Heart left ventricle (tissue), 16 donors: ENCODE results near the gene DYNLL1. TPM values are rescaled to one million over a fixed set of nuclear protein-coding genes. Genes with fewer than 3 reads are reported as not detected.
A peak's percentile ranks its signal among the peaks of the same experiment; 100 is the strongest.

Experiments used
- ATAC-seq, 4 donors: fragments of 200-7000 bp; cut with Tn5 transposase; one replicate each; pipeline ENCODE4 v1.9.1; 2020 to 2022; ENCODE audit warnings: moderate library complexity in 4 of 4, mild to moderate bottlenecking in 3 of 4, moderate number of reproducible peaks in 1 of 4
- DNase-seq, 5 donors: peaks; one replicate each; pipeline ENCODE4 v3.0.0-alpha.2; 2020
- H3K27ac ChIP-seq, 12 donors: fragments of 200-600 bp; sonication (generic) in 4 of 12; one replicate each; pipeline versions ENCODE4 v1.5.0 to v1.8.0; 2016 to 2022; ENCODE audit warnings: mild to moderate bottlenecking in 2 of 12
- H3K27me3 ChIP-seq, 9 donors: fragments of 200-600 bp; sonication (generic) in 2 of 9; one replicate each; pipeline versions ENCODE4 v1.5.1 to v1.8.0; 2016 to 2022; ENCODE audit warnings: mild to moderate bottlenecking in 3 of 9
- H3K36me3 ChIP-seq, 9 donors: fragments of 200-600 bp; sonication (generic) in 2 of 9; one replicate each; pipeline versions ENCODE4 v1.5.0 to v1.8.0; 2018 to 2022; ENCODE audit warnings: mild to moderate bottlenecking in 2 of 9
- H3K4me1 ChIP-seq, 12 donors: fragments of 200-600 bp; sonication (generic) in 4 of 12; one replicate each; pipeline versions ENCODE4 v1.5.0 to v1.8.0; 2016 to 2022; ENCODE audit warnings: mild to moderate bottlenecking in 3 of 12
- H3K4me3 ChIP-seq, 12 donors: fragments of 200-600 bp; sonication (generic) in 4 of 12; one replicate each; pipeline versions ENCODE4 v1.5.0 to v1.8.0; 2017 to 2022; ENCODE audit warnings: mild to moderate bottlenecking in 9 of 12, moderate library complexity in 4 of 12
- H3K9me3 ChIP-seq, 12 donors: fragments of 200-600 bp; sonication (generic) in 4 of 12; one replicate each; pipeline versions ENCODE4 v1.5.0 to v1.8.0; 2016 to 2022; ENCODE audit warnings: mild to moderate bottlenecking in 1 of 12
- CTCF ChIP-seq, 12 donors: fragments of 200-600 bp; sonication (generic) in 4 of 12; IDR thresholded peaks; one replicate each; pipeline versions ENCODE4 v1.5.0 to v1.8.0; 2018 to 2022; ENCODE audit warnings: antibody characterized with exemption in 12 of 12, mild to moderate bottlenecking in 5 of 12
- POLR2A ChIP-seq, 2 donors: fragments of 450-650 bp; IDR thresholded peaks; one replicate each; pipeline ENCODE4 v1.6.1; 2017; ENCODE audit warnings: antibody characterized with exemption in 2 of 2, mild to moderate bottlenecking in 2 of 2, moderate library complexity in 2 of 2
- WGBS, 4 donors: extraction: QIAGEN DNeasy Blood & Tissue Kit in 2 of 4; methylation state at CpG; one replicate each; pipeline versions ENCODE4 v1.1.5 to v1.1.7; 2013 to 2018; 5-methylcytosine and 5-hydroxymethylcytosine counted together
- intact Hi-C, 10 donors: fragments of 100-400 bp; cut with DNase I; formaldehyde crosslinking; loops; one replicate each; pipeline versions ENCODE4 v1.11.1 to v1.14.2; 2022
- polyA plus RNA-seq, 2 donors: library from polyadenylated mRNA; stranded (reverse); fragments of 200-250 nt; gene quantifications; one replicate each; pipeline ENCODE4 v1.2.3, GENCODE V29; 2013
- total RNA-seq, 9 donors: library from RNA; depleted of rRNA in 2 of 9; stranded (reverse); fragments of >200 nt in 2 of 9; fragmentation: NEBNext Ultra II Directional in 3 of 9; extraction: Animal tissue kit (Norgen Biotek cat#: 25700) in 3 of 9; gene quantifications; one replicate each; pipeline versions ENCODE4 v1.1.0 to v1.2.4, GENCODE V29; 2016 to 2023
- donor health status: ischemic (EF 13 %, LVEDD 7.1; RV severe dilation, severe dysfunction).
- donor health status: healthy with polysubstance abuse.
- donor health status: DM: no; HTN: yes; CAD: no.
- donor health status: DM: no; HTN: no; CAD: no.
- donor health status: ischemic (EF 25% LVEDD 6.9; RV normal size, moderate dysfunction).
- donor health status: ischemic (EF 25% LVEDD 5.7; RV mildly dilated, moderate dysfunction).
- donor health status: healthy.
- donor health status: DM: yes; HTN: yes; CAD: no.
- donor health status: ischemic (EF 35%, LVEDD 5.7; RV mildly dilated, moderate dysfunction).
- donor health status: nonischemic (EF 11% LVEDD 7.7; RV severe dilation, severe dysfunction).
- donor health status: DM: yes; HTN: yes; CAD: no.
- donor health status: PGD.
- donor health status: ischemic (EF 29% LVEDD 5.4; RV normal size, mild dysfunction).
- donor health status: nonischemic (EF 23%, LVEDD 6.1; RV moderate dilation, normal function).

The DYNLL1 gene
- total and polyA plus RNA-seq, 11 donors: 92.2 to 320 (median 148) TPM

DNA sequence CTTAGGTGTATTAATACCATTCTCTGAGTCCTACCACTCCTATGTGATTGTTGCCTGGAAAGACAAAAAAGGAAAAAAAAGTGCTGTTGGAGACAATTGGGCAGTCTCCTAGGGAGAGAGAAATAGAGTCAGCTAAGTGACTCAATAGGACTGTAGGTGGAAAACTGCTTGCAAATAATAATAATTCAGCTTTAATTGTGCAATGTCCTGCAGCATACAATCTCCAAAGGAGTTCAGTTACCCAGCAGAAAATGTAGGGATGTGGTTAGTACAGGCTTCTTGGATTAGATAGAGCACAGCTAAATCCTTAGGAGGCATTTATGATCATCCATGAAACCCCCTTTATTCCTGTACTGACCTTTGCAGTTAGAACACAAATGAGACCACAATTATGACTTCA lies 23.4 kb upstream of the DYNLL1 start:
- Histone ChIP-seq H3K4me1 (peaks cover 0 to 37% (median 15%) of the 10 kb centered on the region in 12 donors), H3K27me3 (no peaks in the 10 kb centered on the region), H3K4me3 (no peak overlapping the region), H3K9me3 (no peaks in the 10 kb centered on the region), H3K36me3 (peaks cover 0 to 2% (median under 1%) of the 10 kb centered on the region in 9 donors), H3K27ac (no peak overlapping the region)
- no peak for DNase-seq
- intact Hi-C loops: no loop called here
- TF ChIP-seq POLR2A (IDR thresholded peaks at IDR 0.05): no peak
- ATAC-seq: no peak

GRCh38 chr12:120473807-120474615 lies 21.9 kb upstream of the DYNLL1 start:
- DNase-seq (no peak), ATAC-seq (no peak)
- TF ChIP-seq CTCF (IDR thresholded peaks at IDR 0.05) (no peak), POLR2A (IDR thresholded peaks at IDR 0.05) (no peak)
- no peak overlapping the region for H3K4me3 ChIP-seq
- WGBS, 4 donors: 80 to 84% (median 82%) methylated on average over 6 of the region's 6 CpGs
- H3K9me3 ChIP-seq: no peaks in the 10 kb centered on the region
- H3K36me3 ChIP-seq: no peaks in the 10 kb centered on the region
- no peaks in the 10 kb centered on the region for H3K27me3 ChIP-seq
- no peak overlapping the region for H3K27ac ChIP-seq
- peaks cover 0 to 29% (median 7%) of the 10 kb centered on the region in 12 donors for H3K4me1 ChIP-seq
- intact Hi-C loops: no loop called here

DNA sequence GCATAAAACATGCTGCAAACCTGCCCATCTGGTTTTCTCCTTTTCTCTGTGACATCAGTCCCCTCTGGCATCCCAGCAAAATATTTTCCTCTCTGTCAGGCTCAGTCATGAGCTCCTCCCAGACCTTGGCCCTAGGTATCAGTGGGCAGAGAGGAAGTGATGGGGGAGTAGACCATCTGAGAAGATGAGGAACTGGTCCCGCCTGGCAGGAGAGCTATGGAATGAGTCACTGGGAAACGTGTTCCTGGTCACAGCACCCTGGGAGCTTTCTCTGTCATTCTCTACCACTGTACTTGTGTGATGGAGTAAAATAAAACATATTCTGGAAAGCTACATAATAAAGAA lies 21.3 kb upstream of the DYNLL1 start:
- no peaks in the 10 kb centered on the region for H3K9me3 ChIP-seq
- intact Hi-C loops: no loop called here
- WGBS, 4 donors: 34 to 53% (median 46%) methylated on average over 2 of the region's 2 CpGs
- no peak overlapping the region for H3K4me3 ChIP-seq
- TF ChIP-seq CTCF (IDR thresholded peaks at IDR 0.05) (no peak), POLR2A (IDR thresholded peaks at IDR 0.05) (no peak)
- H3K27me3 ChIP-seq: no peaks in the 10 kb centered on the region
- DNase-seq (no peak), ATAC-seq (no peak)
- H3K36me3 ChIP-seq: no peaks in the 10 kb centered on the region
- H3K27ac ChIP-seq: peak overlapping the region in 1 of 12 donors; percentile 12
- peaks cover 0 to 29% (median 7%) of the 10 kb centered on the region in 12 donors for H3K4me1 ChIP-seq

- intact Hi-C loops: no loop called here
- ATAC-seq (no peak), DNase-seq (no peak)
- H3K9me3 ChIP-seq: no peaks in the 10 kb centered on the region
- H3K36me3 ChIP-seq: no peaks in the 10 kb centered on the region
- H3K4me3 ChIP-seq: no peak overlapping the region
- TF ChIP-seq POLR2A (IDR thresholded peaks at IDR 0.05) (no peak), CTCF (IDR thresholded peaks at IDR 0.05) (no peak)
- H3K27ac ChIP-seq: no peak overlapping the region
- peaks cover 0 to 21% (median under 1%) of the 10 kb centered on the region in 12 donors for H3K4me1 ChIP-seq
- H3K27me3 ChIP-seq: no peaks in the 10 kb centered on the region
- 97 to 100% (median 100%) methylated on average over 1 of the region's 1 CpG for WGBS, 4 donors
Measured at GRCh38 chr12:120475643-120476042, 20.3 kb upstream of the DYNLL1 start.

DNA sequence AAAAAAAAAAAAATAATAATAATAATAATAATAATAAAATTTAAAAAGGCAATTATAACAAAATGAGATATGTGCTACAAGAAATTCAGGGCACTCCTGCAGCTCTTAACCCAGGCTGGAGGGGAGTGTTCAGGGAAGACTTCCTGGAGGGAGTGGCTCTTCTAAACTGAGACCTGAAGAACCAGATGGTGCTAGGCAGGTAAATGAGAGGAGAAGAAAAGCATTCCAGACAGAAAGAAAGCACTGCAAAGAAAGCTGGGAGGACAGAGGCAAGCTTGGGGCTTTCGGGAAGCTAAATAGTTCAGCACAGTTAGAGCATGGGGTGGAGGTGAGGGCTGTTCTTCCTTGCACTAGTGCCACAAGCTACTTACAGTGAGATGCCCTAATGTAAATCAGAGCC lies 16.5 kb upstream of the DYNLL1 start:
- DNase-seq (no peak), ATAC-seq (no peak)
- no peaks in the 10 kb centered on the region for H3K27me3 ChIP-seq
- intact Hi-C loops: no loop called here
- no peaks in the 10 kb centered on the region for H3K9me3 ChIP-seq
- 85 to 100% (median 95%) methylated on average over 1 of the region's 1 CpG for WGBS, 4 donors
- TF ChIP-seq CTCF (IDR thresholded peaks at IDR 0.05) (no peak), POLR2A (IDR thresholded peaks at IDR 0.05) (no peak)
- peaks cover 0 to 6% (median 0%) of the 10 kb centered on the region in 12 donors for H3K4me1 ChIP-seq
- H3K36me3 ChIP-seq: peaks cover 0 to 7% (median 0%) of the 10 kb centered on the region in 9 donors
- no peak overlapping the region for H3K4me3 ChIP-seq
- H3K27ac ChIP-seq: no peak overlapping the region
